Adrenal gland (tissue), 12 donors: Measurements from ENCODE around the gene RXRB. TPM values are rescaled to one million over a fixed set of nuclear protein-coding genes. Genes with fewer than 3 reads are reported as not detected.

ENCODE experiments used
- DNase-seq, 7 donors: peaks; one replicate each; pipeline ENCODE4 v3.0.0-alpha.2; 2019 to 2020
- H3K27ac ChIP-seq, 5 donors: fragments of 200-600 bp; sonication (generic) in 4 of 5; 1 replicate in 3 of 5; 2 replicates in 2 of 5; pipeline versions ENCODE4 v1.5.1 to v1.8.0; 2016 to 2020; ENCODE audit warnings: mild to moderate bottlenecking in 1 of 5
- H3K27me3 ChIP-seq: fragments of 200-600 bp; 2 replicates; pipeline ENCODE4 v1.8.0; 2021
- H3K36me3 ChIP-seq, 2 donors: fragments of 200-600 bp; replicated peaks in 1 of 2; 1 replicate in 1 of 2; 2 replicates in 1 of 2; pipeline versions ENCODE4 v1.5.1 to v1.8.0; 2018 to 2022
- H3K4me1 ChIP-seq, 2 donors: fragments of 200-600 bp; replicated peaks in 1 of 2; 1 replicate in 1 of 2; 2 replicates in 1 of 2; pipeline versions ENCODE4 v1.5.1 to v1.8.0; 2018 to 2021
- H3K4me3 ChIP-seq, 4 donors: fragments of 200-600 bp; sonication (generic) in 3 of 4; one replicate each; pipeline ENCODE4 v1.5.1; 2016 to 2018
- H3K9me3 ChIP-seq, 3 donors: fragments of 200-600 bp; sonication (generic) in 1 of 3; replicated peaks in 1 of 3; 1 replicate in 2 of 3; 2 replicates in 1 of 3; pipeline versions ENCODE4 v1.5.1 to v1.8.0; 2016 to 2021
- CTCF ChIP-seq, 6 experiments: fragments of 450-650 bp in 4 of 6; fragments of 200-600 bp in 2 of 6; sonication (generic) in 1 of 6; IDR thresholded peaks; 1 replicate in 5 of 6; 2 replicates in 1 of 6; pipeline versions ENCODE4 v1.5.1 to v1.8.0; 2016 to 2021; ENCODE audit warnings: antibody characterized with exemption in 6 of 6, mild to moderate bottlenecking in 2 of 6, moderate library complexity in 1 of 6
- POLR2A ChIP-seq, 2 donors: fragments of 450-650 bp; IDR thresholded peaks; one replicate each; pipeline ENCODE4 v1.6.1; 2017; ENCODE audit warnings: antibody characterized with exemption in 2 of 2, mild to moderate bottlenecking in 2 of 2, moderate library complexity in 1 of 2
- WGBS, 4 donors: extraction: QIAGEN DNeasy Blood & Tissue Kit in 2 of 4; methylation state at CpG; one replicate each; pipeline versions ENCODE4 v1.1.5 to v1.1.7; 2013 to 2017; 5-methylcytosine and 5-hydroxymethylcytosine counted together
- intact Hi-C, 2 donors: fragments of 100-400 bp; cut with DNase I; formaldehyde crosslinking; loops; one replicate each; pipeline versions ENCODE4 v1.14.1 to v1.15.0; 2022 to 2023
- polyA plus RNA-seq, 3 donors: library from polyadenylated mRNA; stranded (reverse); fragments of 200-250 nt in 2 of 3; fragments of 350-450 nt in 1 of 3; fragmentation: Illumina TruSeq in 1 of 3; extraction: RNeasy Lipid Tissue Mini Kit (QIAGEN cat#74804) in 1 of 3; gene quantifications; one replicate each; pipeline ENCODE4 v1.2.3, GENCODE V29; 2013 to 2014
- total RNA-seq, 9 donors: library from RNA; depleted of rRNA in 4 of 9; stranded (reverse); fragments of >200 nt in 4 of 9; fragments of 120-200 nt in 1 of 9; fragmentation: NEBNext Ultra II Directional in 1 of 9; extraction: Animal tissue kit (Norgen Biotek cat#: 25700) in 1 of 9; gene quantifications; one replicate each; pipeline versions ENCODE4 v1.1.0 to v1.2.4, GENCODE V29; 2013 to 2023
- donor health status: healthy with polysubstance abuse.
- donor health status: Bipolar disorder and iron deficiency.
- donor health status: DM: yes; HTN: yes; CAD: no.
- donor health status: DM: no; HTN: no; CAD: no.
- donor health status: DM: no; HTN: no; CAD: no.
- donor health status: DM: yes; HTN: yes; CAD: no.

The RXRB gene
- total and polyA plus RNA-seq, 12 donors = 15.8 to 75.9 (median 33.2) TPM

GRCh38 chr6:33248932-33249731 is 48.7 kb upstream of the RXRB start:
- Histone ChIP-seq H3K4me1 (peaks cover 20 to 23% of the 10 kb centered on the region in 2 donors), H3K27me3 (no peaks in the 10 kb centered on the region), H3K4me3 (peak overlapping the region in 3 of 4 donors; percentile 37 to 63 (median 40)), H3K9me3 (no peaks in the 10 kb centered on the region), H3K36me3 (no peaks in the 10 kb centered on the region), H3K27ac (peak overlapping the region; percentile 87 to 96 (median 93))
- peak; percentile 96 to 100 (median 99) for DNase-seq
- TF ChIP-seq CTCF (IDR thresholded peaks at IDR 0.05) (peak in 4 of 6 experiments; percentile 0 to 14 (median 10)), POLR2A (IDR thresholded peaks at IDR 0.05) (peak; percentile 76 to 98)
- WGBS, 4 donors = 0 to 1% (median 0%) methylated on average over 16 to 58 of the region's 58 CpGs
- intact Hi-C loops = loop anchor here (5.0 to 10.0 kb wide), 5 partner anchors 37 to 234 kb away; partner anchors contain the start of gene RING1 (in 1 of the 2)

GRCh38 chr6:33248643-33248931 is 48.1 kb upstream of the RXRB start:
- WGBS, 4 donors = 0 to 1% (median 0%) methylated on average over 1 to 18 of the region's 18 CpGs
- Histone ChIP-seq H3K4me3 (peak overlapping the region in 3 of 4 donors; percentile 19 to 40 (median 27)), H3K27me3 (no peaks in the 10 kb centered on the region), H3K27ac (peak overlapping the region; percentile 79 to 96 (median 93)), H3K9me3 (no peaks in the 10 kb centered on the region), H3K36me3 (no peaks in the 10 kb centered on the region), H3K4me1 (peaks cover 20 to 23% of the 10 kb centered on the region in 2 donors)
- peak in 1 of 7 donors; percentile 51 for DNase-seq
- no peak for TF ChIP-seq POLR2A (IDR thresholded peaks at IDR 0.05)
- TF ChIP-seq CTCF (IDR thresholded peaks at IDR 0.05) = peak in 2 of 6 experiments; percentile 6 to 48
- intact Hi-C loops = loop anchor here (5.0 to 10.0 kb wide), 5 partner anchors 36 to 234 kb away; partner anchors contain the start of gene RING1 (in 1 of the 2)

- peak; percentile 91 to 99 (median 99) for TF ChIP-seq CTCF (IDR thresholded peaks at IDR 0.05)
- TF ChIP-seq POLR2A (IDR thresholded peaks at IDR 0.05) = no peak
- no peaks in the 10 kb centered on the region for H3K9me3 ChIP-seq
- H3K4me1 ChIP-seq = peaks cover 20 to 23% of the 10 kb centered on the region in 2 donors
- H3K27ac ChIP-seq = peak overlapping the region in 4 of 5 donors; percentile 89 to 96 (median 93)
- WGBS, 4 donors = 4 to 10% (median 5%) methylated on average over 12 to 28 of the region's 28 CpGs
- H3K27me3 ChIP-seq = no peaks in the 10 kb centered on the region
- peak overlapping the region in 2 of 4 donors; percentile 27 to 40 for H3K4me3 ChIP-seq
- intact Hi-C loops = loop anchor here (5.0 to 10.0 kb wide), 5 partner anchors 36 to 233 kb away; partner anchors contain the start of gene RING1 (in 1 of the 2)
- DNase-seq = peak; percentile 80 to 96 (median 91)
- H3K36me3 ChIP-seq = no peaks in the 10 kb centered on the region
Observed at GRCh38 chr6:33247977-33248642, 47.6 kb upstream of the RXRB start.

GRCh38 chr6:33243476-33243875 is 43.0 kb upstream of the RXRB start:
- H3K27me3 ChIP-seq = peaks cover 10% of the 10 kb centered on the region
- intact Hi-C loops = loop anchor here in 1 of 2 donors (10.0 kb wide), 2 partner anchors 129 to 229 kb away; no protein-coding TSS in a partner anchor
- peaks cover under 1 to 6% of the 10 kb centered on the region in 2 donors for H3K4me1 ChIP-seq
- no peak overlapping the region for H3K27ac ChIP-seq
- DNase-seq = peak in 1 of 7 donors; percentile 13
- H3K36me3 ChIP-seq = no peaks in the 10 kb centered on the region
- WGBS, 4 donors = 9 to 33% (median 23%) methylated on average over 1 of the region's 1 CpG
- TF ChIP-seq CTCF (IDR thresholded peaks at IDR 0.05) (no peak), POLR2A (IDR thresholded peaks at IDR 0.05) (no peak)
- no peaks in the 10 kb centered on the region for H3K9me3 ChIP-seq
- no peak overlapping the region for H3K4me3 ChIP-seq
